ENCODE results near the gene PPM1N.

Gene PPM1N

DNA sequence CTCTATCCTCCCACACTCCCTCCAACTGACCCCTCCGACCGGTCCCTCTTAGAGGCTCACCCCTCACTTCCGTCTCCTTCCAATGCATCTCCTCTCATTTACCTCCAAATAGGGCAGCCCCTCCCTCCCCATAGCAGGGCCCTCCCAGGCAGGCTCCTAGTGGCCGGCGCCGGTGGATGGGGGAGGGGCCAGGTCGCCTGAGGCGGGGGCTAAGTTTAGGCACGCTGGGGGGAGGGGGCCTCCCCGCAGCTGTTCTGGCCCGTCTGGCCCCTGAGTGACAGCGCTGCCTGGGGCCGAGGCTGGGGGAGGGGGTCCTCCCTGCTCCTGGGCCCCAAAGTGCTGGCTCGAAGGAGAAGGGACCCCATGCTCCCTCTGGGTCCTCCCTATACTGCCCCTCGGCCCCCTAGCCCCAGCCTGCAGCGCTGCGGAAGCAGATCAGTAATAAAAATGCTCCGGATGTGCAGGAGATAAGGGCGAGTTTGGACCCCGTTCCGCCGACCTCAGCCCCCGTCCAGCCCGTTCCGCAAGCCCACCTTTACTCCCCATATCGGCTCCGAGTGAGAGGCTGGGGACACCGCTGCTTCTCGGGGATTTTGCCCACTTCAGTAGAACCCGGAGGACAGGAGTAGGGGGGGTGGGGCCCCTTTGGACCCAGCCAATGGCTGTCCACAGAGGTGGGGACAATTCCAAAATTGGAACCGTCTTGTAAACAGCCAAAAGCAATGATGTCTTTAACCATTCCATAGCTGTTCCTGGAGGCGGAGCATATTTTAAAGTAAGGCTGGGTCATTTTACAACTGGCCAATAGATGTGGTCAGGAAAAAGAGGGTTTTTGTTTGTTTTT lies 5.4 kb upstream of the PPM1N start:
- DNase-seq, result peak; percentile 81

DNA sequence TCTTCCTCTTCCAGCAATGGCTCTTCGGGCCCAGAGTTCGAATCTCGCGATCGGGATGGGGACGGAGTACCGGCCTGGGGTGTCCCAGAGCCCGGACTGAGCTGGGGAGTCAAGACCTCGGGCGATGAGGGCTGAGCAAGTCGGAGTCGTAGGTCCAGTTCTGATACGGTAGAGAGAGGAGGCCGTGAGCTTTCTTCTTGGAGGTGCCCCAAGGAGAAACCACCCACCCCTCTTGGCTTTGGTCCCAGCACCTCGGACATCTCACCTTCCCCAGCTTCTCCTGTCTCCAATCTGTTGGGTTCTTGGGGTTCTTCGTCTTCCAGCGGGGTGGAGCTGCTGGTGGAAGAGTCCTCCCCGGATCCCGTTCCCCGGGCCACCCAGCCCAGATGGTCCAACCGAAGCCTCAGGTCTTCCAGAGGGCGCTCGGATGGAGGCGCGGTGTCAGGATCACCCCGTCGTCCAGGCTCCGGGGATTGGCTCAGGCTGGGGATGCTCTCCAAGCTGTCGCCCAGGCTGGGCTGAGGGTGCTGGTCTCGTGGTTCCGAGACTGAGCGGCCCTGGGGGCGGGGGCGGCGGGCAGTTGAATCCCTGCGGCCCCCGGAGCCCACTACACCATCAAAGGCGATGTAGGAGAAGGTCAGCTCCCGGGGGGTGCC lies 3.9 kb upstream of the PPM1N start:
- no peak for DNase-seq

GRCh38 chr19:45495178-45495577 lies 3.1 kb upstream of the PPM1N start:
- no peak for DNase-seq

DNA sequence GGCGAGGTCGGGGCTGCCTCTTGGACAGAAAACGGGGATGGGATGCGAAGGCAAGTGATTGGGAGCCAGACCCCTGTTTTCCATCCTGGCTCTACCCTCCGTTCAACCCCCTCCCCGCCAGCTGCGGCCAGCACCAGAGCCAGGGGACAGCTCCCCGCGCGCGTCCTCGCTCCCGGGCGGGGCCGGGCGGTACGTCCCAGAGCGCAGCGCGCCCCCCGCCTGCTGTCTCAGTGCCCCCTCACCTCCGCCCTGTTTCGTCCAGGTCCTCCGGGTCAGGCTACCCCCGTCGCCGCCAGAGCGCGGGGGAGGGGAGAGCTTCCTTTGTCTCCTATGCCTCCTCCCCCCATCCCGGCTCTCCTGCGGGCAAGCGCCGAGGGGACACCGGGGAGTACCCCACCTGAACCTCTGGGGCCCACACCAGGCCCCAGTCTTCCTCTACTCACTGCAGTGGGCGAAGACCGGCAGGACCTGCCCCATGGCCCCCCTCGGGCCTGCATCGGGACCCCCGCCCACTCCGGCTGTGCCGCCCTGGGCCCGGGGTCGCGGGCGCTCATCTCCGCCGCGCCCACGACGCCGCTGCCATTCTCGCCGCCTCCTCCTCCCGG lies 1.8 kb upstream of the PPM1N start:
- DNase-seq, result peak; percentile 10

DNA sequence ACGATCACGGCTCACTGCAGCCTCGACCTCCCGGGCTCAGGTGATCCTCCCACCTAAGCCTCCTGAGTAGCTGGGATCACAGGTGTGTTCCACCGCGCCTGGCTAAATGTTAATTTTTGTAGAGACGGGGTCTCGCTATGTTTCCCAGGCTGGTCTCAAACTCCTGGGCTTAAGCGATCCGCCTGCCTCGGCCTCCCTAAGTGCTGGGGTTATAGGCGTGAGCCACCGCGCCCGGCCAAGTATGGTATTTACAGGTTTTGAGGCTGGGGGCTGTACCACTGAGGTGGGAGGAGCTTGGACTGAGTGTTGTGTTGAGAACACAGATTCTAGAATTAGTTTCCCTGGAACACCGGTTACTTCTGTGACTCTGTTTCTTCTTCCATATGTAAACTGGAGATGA lies 452 bp upstream of the PPM1N start:
- no peak for DNase-seq

- DNase-seq, result peak; percentile 56
These were observed 1.2 kb downstream of the PPM1N start for GRCh38 chr19:45499196-45500180.

DNA sequence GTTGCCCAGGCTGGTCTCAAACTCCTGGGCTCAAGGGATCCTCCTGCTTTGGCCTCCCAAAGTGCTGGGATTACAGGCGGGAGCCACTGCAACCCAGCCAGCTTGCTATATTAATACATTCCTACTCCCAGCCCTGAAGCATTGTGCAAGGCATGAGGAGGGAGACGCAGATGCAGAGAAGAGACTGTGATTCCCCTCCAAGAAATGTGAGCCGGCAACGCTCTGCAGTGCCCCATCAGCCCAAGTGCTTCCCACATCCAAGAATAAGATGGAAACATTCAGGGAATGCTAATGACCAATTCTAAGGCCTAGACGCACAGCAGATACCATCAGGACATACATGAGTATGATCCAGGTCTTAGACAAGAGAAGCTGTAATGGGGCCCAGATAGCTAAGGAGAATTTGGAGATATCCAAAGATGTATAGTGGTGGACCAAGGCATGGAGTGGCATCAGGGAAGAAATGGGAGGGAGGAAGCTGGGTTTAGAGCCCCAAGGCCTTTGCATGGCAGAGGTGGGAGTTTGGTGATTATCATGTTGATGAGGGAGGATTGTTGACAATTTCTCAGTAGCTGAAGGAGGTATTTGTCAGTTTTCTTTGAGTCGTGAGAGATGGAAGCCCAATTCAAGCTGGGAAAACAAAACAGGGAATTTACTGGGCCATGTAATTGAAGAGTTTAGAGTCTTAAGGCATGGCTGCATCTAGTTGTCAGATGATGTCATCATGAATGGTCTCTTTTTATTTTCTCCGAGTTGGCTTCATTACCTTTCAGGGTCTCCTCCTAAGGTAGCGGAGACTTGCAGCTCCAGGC lies 2.9 kb downstream of the PPM1N start:
- DNase-seq, result no peak

- no peak for DNase-seq
These were observed 3.4 kb downstream of the PPM1N start for GRCh38 chr19:45501730-45502014.

GRCh38 chr19:45502111-45502510 lies 3.9 kb downstream of the PPM1N start:
- DNase-seq, result no peak

GRCh38 chr19:45503909-45504308 lies 5.7 kb downstream of the PPM1N start:
- DNase-seq, result no peak

DNA sequence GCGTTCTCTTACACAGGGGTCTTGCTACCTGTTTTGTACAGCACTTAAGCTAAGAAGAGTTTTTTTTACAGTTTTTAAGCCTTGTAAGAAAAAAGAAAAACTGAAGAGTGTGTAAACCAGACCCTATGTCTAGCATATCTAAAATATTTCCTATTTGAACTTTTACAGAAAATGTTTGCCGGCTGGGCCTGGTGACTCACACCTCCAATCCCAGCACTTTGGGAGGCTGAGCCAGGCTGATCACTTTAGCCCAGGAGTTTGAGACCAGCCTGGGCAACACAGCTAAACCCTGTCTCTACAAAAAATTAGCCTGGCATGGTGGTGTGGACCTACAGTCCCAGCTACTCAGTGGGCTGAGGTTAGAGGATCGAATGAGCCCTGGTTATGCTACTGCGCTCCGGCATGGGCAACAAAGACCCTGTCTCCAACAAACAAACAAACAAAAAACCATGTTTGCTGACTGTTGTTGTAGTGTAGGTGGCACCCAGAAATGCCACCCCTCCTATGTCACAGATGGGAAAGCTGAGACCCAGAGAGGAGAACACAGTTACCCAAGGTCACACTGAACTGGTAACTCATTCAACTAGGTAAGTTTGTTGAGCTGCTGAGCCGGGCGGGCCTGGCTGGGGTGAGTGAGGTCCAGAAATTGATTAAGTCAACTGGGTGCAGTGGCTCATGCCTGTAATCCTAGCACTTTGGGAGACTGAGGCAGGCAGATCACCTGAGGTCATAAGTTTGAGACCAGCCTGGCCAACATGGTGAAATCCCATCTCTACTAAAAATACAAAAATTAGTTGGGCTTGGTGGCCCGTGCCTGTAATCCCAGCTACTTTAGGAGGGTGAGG lies 7.1 kb downstream of the PPM1N start:
- DNase-seq, result peak; percentile 54

GRCh38 chr19:45505996-45506245 lies 7.7 kb downstream of the PPM1N start:
- DNase-seq, result no peak

DNA sequence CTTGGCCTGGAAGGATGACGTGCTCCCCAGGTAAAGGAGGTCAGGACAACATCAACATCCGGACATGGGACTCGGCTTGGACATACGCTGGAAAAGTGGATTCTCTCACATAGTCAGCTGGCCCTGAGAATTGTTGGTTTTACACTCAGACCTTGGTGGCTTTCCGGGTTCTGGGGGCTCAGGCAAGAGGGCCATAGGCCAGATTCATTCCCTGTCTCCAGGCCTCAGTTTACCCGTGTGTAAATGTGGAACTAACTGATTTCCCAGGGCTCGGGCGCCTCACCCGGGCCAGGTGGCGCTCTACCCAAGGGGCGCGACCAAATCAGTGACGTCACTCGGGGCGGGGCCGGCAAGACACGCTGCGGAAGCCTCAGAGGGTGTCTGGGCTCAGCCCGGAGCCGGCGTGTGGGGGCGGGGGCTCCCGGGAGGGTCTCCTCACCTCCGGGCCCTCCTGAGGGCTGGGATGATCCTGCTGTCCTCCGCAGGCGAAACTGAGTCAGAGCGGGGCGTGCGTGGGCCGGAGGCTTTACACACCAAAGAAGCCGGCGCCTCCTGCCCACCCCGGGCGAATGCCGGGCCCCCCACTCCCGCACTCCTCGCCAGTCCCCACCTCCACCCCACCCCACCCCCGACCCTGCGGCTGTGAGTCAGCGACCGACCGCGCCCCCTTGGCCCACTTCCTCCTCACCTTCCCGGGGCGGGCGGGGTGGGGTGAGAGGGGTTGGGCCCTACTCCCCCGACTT lies 8.2 kb downstream of the PPM1N start:
- peak; percentile 93 for DNase-seq

GRCh38 chr19:45506989-45507871 lies 9.0 kb downstream of the PPM1N start, which contains the start of gene VASP:
Gene VASP, plus strand, starts transcription at chr19:45507479. Its CDS starts 293 bp downstream, at chr19:45507772.
- DNase-seq, result peak; percentile 90

DNA sequence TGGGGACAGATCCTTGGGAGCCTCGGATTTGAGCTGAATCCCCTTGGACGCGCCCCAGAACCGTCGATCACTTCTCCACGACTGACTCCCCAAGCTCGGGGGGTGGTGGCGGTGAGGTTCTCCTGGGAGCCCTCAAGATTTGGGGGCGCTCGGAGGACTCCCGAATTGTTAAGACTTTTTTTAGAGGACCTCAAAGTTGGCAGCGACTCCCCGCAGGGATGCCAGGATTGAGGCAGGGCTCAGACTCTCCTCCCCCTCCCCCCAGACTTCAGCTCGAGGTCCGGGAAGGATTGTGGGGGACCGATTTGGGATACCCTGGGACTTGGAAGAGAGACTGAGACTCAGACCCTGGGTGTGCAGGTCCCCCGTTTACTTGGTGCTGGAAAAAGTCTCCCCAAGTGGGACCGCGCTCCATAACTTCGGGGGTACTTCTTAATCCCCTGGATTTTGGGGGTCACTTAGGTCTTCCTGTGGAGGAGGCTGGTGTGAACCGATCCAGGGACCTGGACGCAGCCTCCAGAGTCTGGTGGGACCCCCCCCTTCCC lies 9.7 kb downstream of the PPM1N start:
- peak; percentile 31 for DNase-seq

- peak; percentile 38 for DNase-seq
These were observed 10.2 kb downstream of the PPM1N start for GRCh38 chr19:45508417-45508860.

DNA sequence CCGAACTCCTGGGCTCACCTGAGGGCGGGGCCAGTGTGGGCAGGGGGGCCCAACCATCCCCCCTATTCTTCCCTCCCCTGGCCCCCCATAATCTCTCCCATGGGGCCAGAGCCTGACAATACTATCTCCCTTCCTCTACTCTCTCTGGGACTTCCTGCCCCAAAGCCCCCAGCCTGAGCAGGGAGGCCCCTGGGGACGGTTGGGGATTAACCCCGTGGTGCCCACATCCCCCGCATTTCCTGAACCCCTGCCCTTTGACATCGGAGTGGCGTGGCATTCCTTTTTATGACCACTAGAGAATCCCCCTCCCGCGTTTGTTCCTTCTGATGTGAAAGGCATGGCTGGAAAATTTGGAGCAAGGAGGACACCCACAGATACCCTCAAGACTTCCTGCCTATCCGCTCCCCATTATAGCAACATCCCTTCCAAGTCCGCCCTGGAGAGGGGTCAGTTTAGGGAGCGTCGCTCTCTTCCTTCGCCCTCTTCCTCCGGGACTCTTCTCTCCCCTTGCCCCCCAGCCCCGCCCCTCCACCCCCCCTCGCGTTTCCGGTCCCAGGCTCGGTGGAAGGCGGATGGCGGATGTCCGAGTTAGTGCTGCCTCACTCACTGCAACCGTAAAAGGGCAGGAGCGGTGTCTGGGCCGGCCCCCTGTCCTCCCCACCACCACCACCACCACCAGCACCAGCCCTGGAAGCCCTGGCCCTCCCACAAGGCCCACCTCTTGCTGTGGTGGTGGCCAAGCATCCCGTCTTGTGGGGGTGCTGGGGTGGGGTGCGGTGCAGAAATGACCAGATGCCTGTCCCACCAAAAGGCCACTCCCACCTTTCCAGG lies 10.8 kb downstream of the PPM1N start:
- peak; percentile 84 for DNase-seq

- DNase-seq, result no peak
These were observed 11.4 kb downstream of the PPM1N start for GRCh38 chr19:45509692-45510015.
